Inflammatory macrophage (primary cell): ENCODE measurements around the gene NKD2.
"Not testable (repeated sequence)": the region's sequence is repeated elsewhere in the genome, so short reads cannot be mapped to it uniquely, and the experiment has no call there.

Source experiments
- DNase-seq, 2 donors: peaks; one replicate each; pipeline ENCODE4 v3.0.0-alpha.2; 2020 to 2022

NKD2 gene

GRCh38 chr5:1059884-1060263 lies 51.3 kb downstream of the NKD2 start:
- DNase-seq, result no peak

GRCh38 chr5:1060535-1060981 lies 52.0 kb downstream of the NKD2 start:
- DNase-seq, result no peak

GRCh38 chr5:1061292-1061691 lies 52.7 kb downstream of the NKD2 start:
- not testable (repeated sequence) for DNase-seq

GRCh38 chr5:1061916-1062315 lies 53.3 kb downstream of the NKD2 start:
- DNase-seq, result no peak

GRCh38 chr5:1062761-1063568 lies 54.4 kb downstream of the NKD2 start:
- DNase-seq, result no peak

GRCh38 chr5:1063661-1064382 lies 55.2 kb downstream of the NKD2 start:
- DNase-seq, result no peak

- DNase-seq, result no peak
These were observed 56.0 kb downstream of the NKD2 start for GRCh38 chr5:1064383-1065142.

- DNase-seq, result no peak
These were observed 56.6 kb downstream of the NKD2 start for GRCh38 chr5:1065143-1065750.

- DNase-seq, result no peak
These were observed 57.5 kb downstream of the NKD2 start for GRCh38 chr5:1065891-1066650.

- DNase-seq, result no peak
These were observed 58.1 kb downstream of the NKD2 start for GRCh38 chr5:1066676-1067075.

GRCh38 chr5:1067141-1068121 lies 58.8 kb downstream of the NKD2 start:
- no peak for DNase-seq

- DNase-seq, result no peak
These were observed 59.7 kb downstream of the NKD2 start for GRCh38 chr5:1068204-1068894.

GRCh38 chr5:1068895-1069719 lies 60.5 kb downstream of the NKD2 start:
- no peak for DNase-seq

GRCh38 chr5:1069720-1070088 lies 61.1 kb downstream of the NKD2 start:
- DNase-seq, result no peak

GRCh38 chr5:1073239-1074102 lies 64.9 kb downstream of the NKD2 start:
- DNase-seq, result no peak

GRCh38 chr5:1074226-1074625 lies 65.6 kb downstream of the NKD2 start:
- DNase-seq, result no peak

- no peak for DNase-seq
These were observed 66.4 kb downstream of the NKD2 start for GRCh38 chr5:1074816-1075554.

- no peak for DNase-seq
These were observed 66.9 kb downstream of the NKD2 start for GRCh38 chr5:1075555-1075881.
